Inferior parietal cortex (tissue), 1 donor: ENCODE measurements around the gene GPS1.

Experiments used
- DNase-seq: peaks from one replicate; pipeline ENCODE4 v3.0.0-alpha.2; 2016; ENCODE audit errors: extremely low spot score

Gene GPS1

DNA sequence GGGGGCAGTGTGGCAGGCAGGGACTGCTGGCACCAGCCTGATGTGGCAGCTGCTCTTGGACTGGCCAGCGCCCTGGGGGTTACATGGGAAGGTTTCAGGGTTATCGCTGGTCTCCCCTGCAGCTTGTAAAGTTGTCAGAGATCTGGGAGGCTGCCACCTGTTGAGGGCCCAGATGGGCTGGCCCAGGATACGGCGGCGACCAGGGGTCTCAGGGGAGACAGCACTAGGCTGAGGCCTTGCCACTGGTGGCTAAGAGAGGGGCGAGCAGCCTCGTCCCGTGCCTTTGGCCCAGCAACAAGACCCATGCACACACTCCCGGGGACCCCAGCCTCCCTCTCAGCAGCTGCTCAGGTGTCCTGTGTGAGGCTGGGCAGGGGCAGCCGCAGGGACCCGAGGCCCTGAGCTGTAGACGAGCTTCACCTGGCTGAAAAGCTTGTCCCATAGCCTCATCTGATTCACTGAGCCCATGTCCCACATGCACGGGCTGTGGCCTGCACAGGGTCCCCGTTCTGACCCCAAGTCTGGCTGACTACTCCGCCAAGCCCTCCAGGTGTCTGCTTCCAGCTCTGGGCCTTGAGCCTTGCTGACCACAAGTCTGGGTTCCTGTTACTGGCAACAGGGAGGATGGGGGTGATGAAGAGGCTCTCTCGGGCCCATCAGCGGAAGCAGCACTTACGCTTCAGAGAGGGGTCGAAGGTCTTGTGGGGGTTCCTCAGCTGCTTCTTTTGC, 7.7 kb downstream of the GPS1 start:
- no peak for DNase-seq

- no peak for DNase-seq
Measured at GRCh38 chr17:82060001-82060380, 8.3 kb downstream of the GPS1 start.

DNA sequence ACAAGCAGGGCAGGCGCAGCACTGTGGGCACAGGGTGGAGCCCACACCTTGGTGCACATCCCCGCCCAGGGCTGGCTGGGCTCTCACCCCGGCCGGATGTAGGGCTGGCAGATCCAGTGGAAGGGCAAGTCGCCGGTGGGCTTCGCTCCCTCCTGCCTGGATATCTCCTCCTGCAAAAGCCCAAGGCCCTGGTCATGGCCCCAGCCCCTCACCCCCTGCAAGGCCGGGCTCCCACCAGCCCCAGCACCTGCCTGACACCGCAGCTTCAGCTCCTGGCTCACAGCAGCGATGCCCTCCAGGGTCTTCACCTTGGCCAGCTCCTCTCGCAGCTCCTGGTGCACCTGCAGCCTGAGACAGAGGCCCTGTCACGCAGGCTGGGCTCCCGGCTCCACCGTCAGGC, 8.9 kb downstream of the GPS1 start:
- no peak for DNase-seq

- DNase-seq, result no peak
Measured at GRCh38 chr17:82061047-82061925, 9.6 kb downstream of the GPS1 start.

DNA sequence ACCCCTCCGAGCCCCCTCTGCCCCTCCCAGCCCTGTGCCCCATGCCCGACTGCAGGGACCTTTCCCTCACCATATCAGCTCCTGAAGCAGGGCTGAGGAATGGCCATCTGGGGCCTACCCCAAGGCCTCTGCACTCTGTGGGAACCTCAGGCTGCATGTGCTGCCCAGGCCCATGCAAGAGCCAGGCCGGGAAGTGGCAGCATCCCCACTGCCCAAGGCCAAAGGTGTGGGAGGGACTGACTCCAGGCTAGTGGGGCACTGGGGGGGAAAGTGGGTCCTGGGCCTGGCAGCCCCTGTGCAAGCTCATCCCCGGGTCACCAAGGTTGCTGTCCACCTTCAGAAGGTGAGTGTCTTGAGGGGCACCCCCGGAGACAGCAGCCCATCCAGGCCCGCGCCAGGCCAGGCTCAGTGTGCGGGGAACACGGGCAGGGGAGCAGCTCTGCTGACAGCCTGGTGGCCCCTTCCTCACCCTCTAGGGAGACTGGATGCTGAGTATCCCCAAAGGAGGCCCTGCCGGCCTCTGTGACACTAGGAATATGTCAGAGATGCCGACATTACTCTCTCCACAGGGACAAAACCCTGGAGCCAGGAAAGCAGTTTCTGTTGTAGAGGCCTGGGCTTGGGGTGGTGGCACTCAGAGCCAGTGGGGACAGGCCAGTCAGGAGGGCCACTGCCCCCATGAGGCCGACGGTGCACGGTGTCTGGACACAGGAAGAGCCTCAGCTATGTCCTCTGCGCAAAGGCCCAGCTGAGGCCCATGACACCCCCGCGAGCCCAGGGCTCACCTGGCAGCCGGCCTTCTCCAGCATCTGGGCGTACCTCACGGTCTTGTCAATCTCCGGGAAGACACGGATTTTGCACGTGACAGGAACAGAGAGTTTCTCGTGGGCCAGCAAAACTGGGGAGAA, 10.6 kb downstream of the GPS1 start:
- DNase-seq, result no peak

DNA sequence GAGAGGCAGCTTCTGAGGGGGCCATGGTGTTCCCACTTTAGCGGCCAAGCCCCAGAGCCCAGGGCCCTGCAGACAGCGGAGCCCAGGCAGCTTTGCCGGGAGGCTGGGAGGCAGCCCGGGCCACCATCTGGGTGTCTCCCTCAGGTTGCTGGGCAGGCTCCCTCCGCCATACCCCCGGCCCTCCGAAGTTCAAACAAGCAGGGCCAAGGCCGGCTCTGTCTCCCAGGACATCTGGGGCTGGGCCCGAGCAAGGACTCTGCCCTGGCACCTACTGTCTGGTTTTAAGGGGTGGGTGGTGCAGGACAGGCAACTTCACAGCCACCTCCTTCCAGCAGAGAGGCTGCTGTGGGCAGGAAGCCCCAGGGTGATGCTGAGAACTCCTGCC, 11.3 kb downstream of the GPS1 start:
- DNase-seq, result no peak

- DNase-seq, result no peak
Measured at GRCh38 chr17:82063424-82064415, 12.0 kb downstream of the GPS1 start.

DNA sequence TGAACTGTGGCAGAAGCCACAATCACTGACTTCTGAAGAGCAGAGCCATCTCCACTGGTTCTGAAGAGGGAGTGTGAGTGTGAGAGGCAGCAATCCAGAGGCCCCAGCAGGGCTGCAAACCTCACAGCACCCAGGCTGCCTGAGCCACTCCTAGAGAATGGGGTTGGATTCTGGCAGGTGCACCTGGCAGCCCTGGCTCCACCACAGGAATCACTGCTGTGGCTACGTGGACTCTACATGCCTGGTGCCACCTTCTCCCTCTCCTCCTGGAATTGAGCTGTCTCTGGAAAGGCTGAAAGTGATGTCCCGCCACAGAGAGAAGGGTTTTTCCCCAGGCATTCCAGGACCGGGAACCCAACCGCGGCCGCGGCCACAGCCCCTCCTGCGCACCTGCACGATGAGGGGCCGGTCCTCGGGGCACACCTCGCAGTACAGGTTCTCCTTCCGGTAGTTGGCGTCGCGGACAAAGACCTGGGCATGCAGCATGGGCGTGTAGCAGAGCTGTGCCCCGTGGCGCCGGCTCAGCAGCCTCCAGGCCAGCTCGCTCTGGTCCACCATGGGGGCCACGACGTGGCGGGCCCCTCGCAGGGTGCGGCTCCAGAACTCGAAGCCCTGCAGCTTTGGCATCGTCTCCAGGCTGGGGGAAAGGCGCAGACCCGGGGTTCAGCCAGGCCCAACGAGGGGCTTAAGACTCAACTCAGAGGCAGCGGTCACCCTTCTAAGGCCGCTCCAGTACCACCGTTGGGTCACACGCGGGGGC, 12.9 kb downstream of the GPS1 start:
- no peak for DNase-seq

- DNase-seq, result no peak
Measured at GRCh38 chr17:82065193-82065637, 13.5 kb downstream of the GPS1 start.

- DNase-seq, result peak; percentile 65
Measured at GRCh38 chr17:82065638-82066303, 14.1 kb downstream of the GPS1 start, which contains the start of gene DUS1L. TSS of gene DUS1L (minus strand) at chr17:82065804. CDS start at chr17:82065059, 745 bp downstream.

DNA sequence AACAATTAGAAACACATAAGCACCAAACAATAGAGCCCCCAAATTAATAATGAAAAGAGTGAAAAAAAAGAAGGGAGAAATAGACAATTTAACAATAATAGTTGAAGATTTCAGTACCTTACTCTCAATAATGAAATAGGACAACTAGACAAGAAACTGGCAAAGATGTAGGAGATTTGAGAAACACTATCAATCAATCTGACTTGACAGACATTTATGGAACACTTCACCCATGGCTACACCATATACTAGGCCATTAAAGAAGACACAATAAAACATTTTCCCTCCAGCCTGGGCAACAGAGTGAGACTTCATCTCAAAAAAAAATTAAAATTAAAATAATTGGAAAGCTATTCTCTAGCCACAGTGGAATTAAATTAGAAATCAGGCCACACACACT, 18.9 kb downstream of the GPS1 start:
- no peak for DNase-seq

DNA sequence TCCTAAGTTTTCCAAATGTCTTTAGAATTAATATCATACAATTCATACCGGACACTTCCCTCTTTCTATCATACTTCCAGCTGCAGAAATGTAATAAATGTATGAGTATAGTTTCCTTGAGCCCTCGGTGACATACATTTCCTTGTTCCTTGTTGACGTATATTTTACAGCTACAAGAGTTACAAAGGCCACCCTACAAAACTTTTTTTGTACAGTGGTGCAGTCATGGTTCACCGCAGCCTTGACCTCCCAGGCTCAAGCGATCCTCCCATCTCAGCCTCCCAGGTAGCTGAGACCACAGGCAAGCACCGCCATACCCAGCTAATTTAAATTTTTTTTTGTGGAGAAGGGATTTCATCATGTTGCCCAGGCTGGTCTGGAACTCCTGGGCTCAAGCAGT, 21.1 kb downstream of the GPS1 start:
- no peak for DNase-seq

DNA sequence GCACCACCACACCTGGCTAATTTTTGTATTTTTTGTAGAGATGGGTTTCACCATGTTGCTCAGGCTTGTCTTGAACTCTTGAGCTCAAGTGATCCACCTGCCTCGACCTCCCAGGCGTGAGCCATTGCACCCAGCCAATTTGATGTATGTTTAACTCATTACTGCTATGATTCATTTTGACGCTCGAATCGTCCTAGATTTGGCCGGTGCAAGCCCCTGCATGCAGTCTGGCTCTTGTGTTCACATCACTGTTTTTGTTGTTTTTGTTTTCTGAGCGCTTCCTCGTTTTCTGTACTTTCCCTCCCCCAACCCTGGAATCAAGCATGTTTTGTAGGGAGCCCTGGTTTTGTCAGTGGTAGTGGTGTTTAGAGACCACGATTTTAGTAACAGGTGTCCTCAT, 21.7 kb downstream of the GPS1 start:
- no peak for DNase-seq

DNA sequence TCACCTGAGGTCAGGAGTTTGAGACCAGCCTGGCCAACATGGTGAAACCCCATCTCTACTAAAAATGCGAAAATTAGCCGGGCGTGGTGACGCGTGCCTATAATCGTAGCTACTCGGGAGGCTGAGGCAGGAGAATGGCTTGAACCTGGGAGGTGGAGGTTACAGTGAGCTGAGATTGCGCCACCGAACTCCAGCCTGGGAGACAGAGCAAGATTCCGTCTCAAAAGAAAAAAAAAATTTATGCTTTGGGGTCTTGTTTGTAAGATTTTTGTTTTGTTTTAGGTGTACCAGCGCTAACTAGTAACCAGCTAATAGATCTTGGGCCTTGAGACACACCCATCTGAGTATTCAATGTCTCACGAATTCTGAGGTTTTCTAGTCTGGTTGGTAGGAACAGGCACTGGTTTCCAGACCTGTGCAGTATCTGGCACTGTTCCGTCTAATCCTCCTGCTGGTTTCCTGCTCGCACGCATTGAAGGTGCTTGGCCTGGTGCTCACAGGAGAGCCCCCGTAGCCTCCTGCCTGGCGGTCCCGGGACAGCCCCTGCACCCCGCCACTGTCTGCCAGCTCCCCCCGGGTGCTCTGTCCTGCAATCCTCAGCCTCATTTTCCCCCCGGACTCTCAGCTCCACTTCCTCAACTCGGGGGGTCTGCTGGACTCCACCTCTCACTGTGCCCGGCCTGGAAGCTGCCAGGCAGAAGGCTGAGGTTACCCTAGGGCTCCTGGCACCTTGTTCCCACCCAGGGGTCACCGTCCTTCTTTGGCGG, 24.5 kb downstream of the GPS1 start:
- DNase-seq, result no peak

GRCh38 chr17:82076785-82077591, 25.3 kb downstream of the GPS1 start:
- DNase-seq, result no peak

DNA sequence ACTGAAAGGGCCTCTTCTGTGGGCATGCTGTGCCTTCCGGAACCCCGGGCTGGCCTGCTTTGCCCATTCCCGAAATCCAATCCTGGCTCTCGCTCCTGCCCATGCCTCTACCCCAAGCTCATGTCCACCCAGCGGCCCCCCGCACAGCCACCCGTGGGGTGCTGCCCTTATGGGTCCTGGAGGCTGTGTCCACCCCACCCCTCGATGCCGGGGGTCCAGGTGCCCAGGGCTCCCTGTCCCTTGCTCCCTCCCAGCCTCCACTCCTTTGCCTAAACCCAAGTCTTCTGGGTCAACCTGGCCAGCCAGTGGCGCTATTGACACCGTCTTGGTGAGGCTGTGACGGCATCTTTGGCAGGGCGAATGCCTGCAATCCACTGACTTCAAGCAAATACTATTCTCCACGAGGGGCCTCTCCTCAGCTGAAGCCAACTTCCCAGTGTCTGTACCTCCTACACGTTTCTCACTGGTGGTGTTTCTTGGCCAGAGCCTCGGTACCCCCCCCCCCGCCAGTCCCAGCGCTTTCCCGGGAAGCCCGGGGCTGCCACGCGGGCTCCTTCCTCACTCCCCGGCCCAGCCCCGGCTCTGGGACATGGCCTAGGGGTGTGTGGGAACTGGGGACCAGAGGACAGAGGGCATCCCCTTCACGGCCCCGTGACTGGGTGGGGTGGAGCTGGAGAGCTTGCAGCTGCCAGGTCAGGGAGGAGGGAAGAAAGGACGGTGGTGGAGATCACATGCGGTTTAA, 26.1 kb downstream of the GPS1 start:
- DNase-seq, result peak; percentile 29

DNA sequence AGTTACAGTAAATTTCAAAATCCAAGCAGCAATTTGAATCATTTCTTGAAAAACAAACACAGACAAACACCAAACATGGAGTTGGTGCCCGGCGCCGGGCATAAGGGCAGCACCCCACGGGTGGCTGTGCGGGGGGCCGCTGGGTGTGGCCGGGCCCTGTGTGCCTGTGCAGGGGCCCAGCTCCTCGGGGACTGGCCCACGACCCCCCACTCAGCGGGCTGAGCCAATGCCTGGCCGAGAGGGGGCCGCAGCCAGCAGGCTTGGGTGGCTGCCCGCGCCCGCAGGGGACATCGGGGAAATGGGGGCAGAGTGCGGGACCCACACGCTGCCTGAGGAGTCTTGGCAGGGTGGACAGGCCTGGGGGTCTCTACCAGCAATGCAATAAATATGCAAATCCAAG, 26.7 kb downstream of the GPS1 start:
- no peak for DNase-seq
